Activated gamma-delta T cell (primary cell): ENCODE data around the gene C16orf96.

Source experiments
- DNase-seq: peaks from one replicate; lab custom pipeline; 2025; lab: John Stamatoyannopoulos, UW

The C16orf96 gene

DNA sequence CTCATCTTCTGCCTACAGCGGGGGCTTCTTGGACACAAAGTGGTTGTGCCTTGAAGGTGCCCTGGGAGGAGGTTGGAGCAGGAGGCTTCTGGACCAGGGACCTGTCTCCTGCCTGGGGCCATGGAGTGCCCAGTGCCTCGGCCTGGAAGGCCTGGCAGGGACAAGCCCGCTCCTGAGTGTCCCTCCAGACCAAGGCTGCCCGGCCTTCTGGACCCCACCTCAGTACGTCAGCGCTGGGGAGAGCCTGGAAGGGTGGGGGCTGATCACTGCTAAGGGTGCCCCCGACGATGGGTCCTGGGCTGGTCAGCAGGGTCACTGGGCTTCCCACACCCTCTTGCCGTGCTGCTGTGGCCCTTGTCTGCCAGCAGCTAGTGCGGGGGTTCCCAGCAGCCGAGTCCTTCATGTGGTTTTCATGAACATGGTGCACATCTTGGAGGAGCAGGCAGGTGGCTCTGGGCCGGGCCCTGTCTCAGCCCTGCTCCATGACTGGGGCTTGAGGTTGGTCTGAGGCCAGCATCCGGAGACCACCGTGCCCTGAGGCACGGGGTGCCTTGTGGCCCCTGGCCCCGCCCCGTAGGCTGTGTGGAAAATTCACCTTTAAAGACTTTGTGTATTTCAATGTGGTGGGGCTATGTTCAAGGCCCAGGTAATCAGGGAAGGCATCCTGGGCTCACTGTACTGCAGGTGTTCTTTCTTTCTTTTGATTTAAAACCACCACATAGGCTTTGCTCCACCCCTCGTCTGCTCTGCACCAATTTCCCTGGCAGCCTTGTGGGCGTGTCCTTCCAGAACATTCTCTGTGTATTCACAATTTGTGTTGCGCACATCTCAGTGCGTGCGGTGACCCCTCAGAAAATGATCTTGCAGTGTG, 90.9 kb downstream of the C16orf96 start:
- DNase-seq: no peak

DNA sequence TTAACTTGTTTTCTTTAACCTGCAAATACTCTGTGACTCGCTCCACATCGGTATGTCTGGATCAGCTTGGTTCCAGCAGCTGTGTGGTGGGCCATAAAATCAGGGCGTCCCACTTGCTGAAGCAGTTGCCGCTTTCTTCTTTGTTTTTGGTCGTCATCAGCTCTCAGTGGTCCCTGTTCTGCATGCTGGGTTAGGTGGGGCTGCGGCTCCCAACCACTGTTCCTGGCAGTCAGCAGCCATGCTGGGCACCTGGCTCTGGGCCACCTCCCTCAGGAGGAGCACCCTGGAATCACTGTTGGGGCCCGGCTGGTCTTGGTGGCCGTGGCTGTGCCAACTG, 91.5 kb downstream of the C16orf96 start:
- DNase-seq: no peak

DNA sequence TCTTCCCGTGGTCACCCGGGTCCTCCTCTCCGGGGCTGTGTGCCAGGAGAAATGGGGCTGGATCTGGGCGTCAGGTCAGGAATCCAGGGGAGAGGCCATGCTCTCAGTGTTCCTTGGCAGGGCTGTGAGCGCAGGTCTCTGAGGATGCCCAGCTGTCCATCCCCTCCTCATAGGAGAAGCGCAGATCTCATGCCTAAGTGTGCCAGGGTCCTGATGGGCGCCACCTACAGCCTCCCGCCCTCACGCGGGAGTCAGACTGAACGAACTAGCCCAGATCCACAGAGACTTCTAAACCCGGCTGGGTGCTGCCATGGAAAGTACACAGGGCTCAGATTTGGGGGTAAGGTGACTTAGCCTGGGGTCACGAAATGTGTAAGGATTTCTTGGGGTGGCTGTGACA, 92.8 kb downstream of the C16orf96 start:
- no peak for DNase-seq

DNA sequence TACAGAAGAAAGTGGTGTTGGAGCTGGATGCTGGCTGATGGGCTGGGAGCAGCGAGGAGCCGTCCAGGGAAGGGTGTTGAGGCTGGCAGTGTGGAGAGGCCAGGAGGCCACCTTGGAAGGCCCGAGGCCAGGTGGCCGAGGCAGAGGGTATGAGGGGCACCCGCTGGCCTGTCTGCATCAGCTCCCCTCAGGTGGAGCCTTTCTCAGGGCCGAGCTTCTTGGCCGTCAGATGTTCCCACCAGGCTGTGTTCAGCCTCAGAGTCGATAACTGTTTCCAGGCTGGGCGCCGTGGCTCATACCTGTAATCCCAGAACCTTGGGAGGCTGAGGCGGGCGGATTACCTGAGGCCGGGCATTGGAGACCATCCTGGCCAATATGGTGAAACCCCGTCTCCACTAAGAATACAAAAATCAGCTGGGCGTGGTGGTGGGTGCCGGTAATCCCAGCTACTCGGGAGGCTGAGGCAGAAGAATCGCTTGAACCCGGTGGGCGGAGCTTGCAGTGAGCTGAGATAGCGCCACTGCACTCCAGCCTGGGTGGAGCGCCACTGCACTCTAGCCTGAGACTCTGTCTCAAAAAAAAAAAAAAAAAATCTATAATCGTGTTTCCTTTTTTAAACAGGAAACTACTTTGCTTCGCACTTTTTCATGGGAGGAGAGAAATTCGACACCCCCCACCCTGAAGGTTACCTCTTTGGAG, 93.8 kb downstream of the C16orf96 start:
- no peak for DNase-seq
